AG08396 (cell line): ENCODE data around the gene CFAP61.
"Not testable (repeated sequence)": the region's sequence is repeated elsewhere in the genome, so short reads cannot be mapped to it uniquely, and the experiment has no call there.

Experiments used
- DNase-seq: peaks from one replicate; pipeline ENCODE4 v3.0.0; 2012; ENCODE audit warnings: low spot score, mixed read lengths

The CFAP61 gene, protein sequence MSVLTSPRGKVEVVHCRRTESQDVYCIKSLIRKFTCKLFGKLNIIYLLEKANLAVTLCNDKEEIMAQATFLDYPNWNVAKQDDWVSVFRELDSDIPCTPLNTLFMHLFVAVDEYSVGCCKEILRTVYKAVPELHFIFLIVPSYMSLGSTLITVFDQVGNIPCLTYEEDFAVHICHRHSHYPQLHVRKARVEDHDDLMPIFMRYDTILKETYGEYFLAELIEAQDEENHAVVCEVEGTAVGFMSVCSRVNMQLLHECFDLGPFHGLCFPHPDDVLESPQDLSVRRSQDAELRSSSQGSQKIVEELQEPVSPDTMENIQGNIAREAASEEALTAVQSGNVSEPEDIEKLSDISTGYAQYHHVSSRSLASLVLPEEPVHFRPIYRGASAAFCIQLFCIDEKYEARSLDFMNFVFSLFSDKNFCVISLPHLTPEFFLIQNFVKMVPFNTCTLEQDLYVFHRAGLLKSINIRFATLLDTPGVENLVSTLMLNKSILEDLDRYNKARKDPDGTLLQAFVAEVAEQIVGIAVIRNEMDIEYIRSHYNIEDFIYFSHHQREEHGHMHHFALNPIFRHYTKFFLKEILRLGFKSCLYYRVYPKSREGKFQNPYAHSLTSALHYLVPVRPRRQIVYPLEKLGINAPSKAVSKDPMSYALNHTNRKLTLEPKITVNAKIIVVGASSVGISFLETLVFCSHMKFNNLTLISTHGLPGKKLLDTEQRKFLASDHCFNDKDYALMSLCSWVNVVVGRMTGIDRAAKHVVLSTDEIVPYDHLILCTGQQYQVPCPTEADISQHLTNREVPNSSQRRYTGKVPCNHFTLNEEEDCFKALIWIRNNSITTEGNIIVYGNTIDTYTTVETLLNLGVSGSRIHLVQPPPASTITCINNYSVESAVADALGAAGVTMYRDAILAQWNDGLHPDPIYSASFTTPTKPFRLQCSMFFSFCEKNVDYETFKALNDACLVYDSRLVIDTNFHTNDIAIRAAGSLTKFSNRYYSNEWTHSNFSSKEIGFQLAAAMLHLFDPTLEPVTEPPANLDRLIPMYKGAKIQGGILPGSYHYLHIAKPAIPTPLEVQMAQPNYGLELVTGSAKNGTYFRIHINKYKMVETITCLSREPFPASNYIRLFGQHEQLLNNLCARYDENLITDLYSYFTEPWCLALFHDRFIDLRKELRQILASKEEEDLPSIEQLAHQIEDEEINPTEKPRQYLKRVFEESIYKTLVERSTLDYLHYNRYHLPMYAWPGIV

DNA sequence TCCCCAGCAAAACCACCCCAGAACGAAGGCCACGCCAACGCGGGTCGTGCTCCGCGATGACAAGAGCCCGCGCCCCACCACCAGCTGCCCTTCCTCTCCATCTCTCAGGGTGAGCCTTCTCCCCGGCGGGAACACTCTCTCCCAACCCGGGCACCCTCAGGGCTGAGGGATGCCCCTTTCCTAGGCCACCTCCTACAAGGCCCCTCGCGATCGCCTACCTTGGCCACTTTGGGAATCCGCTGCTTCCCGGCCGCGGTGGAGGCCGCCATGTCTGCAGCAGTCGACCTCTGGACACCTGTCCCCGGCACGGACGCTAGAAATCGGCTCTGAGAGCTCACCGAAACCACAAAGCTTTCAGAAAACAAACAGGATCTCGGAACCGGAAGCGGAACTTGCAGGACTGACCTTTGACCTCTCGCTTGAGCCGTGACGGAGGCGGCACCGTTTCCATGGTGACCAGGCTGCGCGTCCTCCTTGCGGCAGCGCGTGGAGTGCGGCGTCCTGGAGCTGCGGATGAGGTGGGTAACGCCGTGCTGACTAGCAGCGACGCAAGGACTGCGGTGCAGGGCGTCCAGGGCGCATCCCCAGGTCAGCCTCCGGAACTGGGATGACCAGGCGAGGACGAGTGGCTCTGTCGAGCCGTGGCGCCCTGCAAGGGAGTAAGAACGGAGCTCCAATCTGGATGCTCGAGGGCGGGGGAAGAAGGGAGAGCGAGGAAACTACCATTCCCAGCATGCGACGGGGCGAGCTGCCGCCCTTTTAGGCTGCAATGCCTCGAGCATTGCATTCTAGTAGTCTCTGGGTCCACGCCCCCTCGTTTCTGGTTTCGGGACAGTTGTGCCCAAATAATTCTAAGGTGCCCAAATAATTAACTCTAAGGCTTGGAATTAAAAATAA, at the start of gene CFAP61, which contains the start of gene CRNKL1:
TSS of gene CFAP61 (plus strand) at position 459 of the 897 bp plus-strand sequence. CDS start 4,122 bp downstream, outside the sequence.
TSS of gene CRNKL1 (minus strand) at position 393 of the 897 bp plus-strand sequence. CDS start at position 269, 124 bp downstream.
- DNase-seq, result peak; percentile 94

DNA sequence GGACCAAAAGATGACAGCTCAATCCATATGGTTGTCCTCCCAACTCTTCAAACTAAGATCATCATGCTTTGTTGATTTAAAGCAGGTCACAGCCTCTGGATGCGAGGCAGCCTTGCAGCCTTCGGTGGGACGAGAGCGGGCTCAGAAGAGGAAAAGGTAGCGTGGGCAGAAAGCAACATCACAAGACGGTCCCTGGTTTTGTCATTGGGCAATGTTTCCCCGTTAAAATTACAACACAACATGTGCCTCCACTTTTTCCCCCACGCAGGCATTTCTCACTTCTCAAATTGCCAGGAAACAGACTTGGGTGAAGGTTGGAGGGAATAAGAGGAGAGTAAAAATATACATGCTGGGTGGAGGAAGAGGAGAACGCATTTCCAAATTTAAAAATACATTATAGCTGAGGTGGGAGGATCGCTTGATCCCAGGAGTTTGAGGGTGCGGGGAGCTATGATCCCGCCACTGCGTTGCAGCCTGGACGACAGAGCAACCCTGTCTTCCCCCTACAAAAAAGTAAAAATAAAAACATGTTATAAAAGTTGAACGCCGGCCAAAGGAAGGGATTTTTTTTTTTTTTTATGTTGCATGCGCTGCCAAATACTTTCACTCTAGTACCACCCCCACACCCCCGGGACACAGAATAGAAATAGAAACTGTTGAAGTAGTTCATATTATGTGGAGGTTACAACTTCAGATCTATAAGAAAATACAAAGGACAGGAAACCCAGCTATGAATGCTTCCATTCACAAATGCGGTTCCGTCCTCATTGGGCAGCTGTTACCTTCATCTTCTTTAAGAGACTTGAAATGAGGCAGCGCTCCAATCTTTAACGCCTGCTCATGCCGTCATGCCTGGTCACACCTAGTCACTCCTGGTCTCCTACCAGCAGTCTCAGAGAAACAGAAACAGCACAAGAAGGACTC, 49.0 kb upstream of the CFAP61 start:
- no peak for DNase-seq

DNA sequence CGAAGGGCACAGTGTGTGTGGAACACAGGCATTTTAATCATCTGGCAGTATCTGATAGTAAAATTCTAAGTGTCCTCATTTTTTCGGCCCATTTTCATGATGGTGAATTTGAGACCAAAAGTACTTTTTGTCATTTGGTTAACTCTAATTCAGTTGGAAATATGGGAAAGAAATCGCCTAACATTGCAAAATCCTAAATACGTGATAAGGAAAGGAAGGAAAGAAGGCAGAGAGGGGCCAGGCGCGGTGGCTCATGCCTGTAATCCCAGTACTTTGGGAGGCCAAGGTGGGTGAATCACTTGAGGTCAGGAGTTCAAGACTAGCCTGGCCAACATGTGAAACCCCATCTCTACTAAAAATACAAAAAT, 48.4 kb upstream of the CFAP61 start:
- DNase-seq, result not testable (repeated sequence)

DNA sequence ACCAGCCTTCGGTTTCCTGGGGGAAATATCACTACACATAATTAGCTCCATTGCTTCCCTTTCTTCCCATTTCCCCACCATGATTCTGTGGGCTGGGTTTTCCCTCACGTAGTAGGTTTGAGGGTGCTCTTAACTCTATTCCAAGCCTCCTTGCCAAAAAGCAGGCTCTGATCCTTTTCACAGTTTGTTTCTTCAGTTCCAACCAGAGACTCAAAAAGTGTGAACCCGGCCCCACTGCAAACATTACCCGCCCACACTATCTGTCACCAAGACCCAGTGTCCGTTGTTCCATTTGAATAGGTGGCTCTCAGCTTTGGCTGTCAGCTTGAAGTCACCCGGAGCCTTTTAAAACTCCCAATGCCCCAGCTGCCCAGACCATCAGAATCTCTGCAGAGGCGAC, 47.0 kb upstream of the CFAP61 start:
- DNase-seq, result no peak

DNA sequence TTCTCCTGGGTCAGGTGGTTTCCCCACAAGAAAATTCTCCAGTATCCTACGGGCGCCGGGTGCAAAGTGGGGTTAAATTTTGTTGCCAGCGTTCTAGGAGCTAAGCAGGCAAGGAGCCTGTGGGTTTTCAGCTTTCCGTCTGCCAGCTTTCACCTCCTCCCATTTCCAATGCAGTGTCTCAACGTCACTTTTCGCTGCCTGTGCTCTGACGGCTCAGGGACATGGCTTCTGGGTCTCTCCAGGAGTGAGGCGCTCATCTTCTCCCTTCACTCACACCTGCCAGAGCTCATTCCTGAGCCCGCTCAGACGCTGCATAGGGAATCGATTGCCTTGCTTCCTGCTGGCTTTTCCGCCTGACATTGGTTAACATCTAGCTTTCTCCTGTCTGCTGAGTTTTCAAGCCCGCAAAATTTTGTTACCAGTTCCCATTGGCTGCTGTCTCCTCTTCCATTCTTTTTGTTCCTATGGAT, 42.5 kb upstream of the CFAP61 start:
- DNase-seq, result no peak

DNA sequence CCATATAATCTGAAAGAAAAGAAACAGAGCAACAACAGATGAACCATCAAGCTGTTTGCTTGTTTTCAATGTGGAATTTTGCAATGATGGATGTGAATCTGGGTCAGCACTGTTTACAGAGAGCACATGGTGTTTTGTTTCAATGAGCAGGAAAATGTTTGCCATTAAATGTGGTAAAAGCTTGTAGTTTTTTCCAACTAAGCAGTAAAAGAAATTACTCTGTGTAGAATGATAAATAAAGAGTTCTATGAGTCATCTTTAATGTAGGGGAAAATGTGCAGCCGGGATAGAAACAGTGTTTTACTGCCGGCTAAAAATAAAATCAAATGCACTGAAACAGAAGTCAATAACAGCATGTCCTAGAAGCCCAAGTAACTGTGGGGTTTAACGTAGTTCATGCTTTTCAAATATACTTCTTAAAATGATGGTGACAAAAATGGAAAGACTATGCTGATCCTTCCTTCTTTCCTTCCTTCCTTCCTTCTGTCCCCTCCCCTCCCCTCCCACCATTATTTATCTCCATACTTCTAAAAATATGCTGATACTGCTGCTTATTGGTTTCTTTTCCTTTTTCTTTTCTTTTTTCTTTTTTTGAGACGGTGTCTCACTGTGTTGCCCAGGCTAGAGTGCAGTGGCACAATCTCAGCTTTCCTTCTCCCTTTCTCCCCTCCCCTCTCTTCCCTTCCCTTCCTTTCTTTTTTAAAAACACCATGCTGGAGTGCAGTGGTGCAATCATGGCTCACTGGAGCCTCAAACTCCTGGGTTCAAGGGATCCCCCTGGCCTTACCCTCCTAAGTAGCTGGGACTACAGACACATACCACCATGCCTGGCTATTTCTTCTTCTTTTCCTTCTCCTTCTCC, 41.5 kb upstream of the CFAP61 start:
- DNase-seq, result peak; percentile 28

DNA sequence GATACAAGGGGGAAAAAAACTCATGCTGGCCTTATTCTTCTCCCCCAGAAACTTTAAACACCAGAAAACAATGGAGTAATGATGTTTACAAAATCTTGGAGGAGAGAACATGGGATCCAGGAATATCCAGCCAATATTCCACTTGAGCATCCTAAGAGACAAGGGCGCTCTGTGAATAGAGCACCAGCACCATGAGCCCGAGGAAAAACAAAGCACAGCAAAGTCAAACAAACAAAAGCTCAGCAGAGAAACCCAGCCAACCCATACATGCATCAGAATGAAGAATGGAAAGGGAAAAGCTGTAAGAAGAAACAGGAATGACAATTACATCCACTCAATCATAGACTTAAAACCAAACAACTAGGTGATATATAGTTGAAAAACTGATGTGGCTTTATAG, 39.8 kb upstream of the CFAP61 start:
- DNase-seq, result no peak

DNA sequence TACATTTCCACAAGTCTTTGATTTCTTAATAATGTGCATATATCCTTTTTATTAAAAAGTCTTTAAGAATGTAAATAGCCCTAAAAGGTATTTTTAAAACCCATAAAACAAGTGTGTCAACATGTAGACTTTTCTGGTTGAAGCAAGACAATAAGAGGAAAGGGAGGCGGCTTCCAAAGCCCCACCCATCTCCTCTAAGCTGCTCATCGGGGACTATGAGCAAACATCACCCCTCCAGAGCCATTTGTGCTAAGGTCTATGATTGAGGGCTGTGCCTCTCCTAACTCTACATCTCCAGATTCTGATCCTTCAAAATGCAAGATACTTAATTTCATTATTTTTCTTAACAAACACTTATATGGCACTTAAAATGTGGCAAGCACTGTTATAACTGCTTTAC, 37.7 kb upstream of the CFAP61 start:
- no peak for DNase-seq

DNA sequence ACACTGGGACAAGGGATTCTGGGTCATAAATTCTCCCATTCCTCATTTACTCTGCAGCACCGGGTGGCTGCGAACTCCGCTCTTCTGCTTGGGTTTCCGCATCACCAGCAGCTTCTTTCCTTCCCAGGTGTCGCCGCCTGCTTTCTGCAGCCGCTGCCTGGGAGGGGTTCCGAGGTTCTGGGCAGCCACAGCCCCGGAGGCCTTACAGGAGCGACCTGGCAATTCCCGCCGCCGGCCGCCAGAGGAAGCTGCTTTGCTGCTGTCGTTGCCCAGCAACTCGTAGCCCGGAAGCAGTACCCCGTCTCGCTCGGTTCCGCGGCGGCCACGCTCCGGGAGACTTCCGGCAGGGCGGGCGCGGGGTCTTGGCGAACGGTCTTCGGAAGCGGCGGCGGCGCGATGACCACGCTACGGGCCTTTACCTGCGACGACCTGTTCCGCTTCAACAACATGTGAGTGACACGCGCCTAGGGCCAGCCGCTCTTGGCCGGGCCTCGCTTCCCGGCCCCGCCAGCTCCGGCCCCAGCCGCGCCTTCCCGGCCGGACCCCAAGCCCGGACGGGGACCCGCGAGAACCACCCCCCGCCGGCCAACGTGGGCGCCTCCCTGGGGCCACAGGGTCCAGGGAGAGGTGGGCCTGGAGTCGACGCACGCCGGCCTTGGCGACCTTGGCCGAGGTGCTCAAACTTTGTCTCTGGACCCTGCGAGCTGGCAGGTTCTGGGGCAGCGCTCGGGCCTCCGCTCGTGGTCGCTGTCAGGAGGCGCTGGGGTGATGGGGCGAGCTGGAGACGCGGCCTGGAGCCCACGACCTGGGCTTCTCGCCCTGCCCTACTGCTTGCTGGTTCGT, 35.1 kb upstream of the CFAP61 start, which contains the start of gene NAA20:
TSS of gene NAA20 (plus strand) at position 362 of the 843 bp plus-strand sequence. CDS start at position 397, 35 bp downstream.
- DNase-seq, result peak; percentile 96

DNA sequence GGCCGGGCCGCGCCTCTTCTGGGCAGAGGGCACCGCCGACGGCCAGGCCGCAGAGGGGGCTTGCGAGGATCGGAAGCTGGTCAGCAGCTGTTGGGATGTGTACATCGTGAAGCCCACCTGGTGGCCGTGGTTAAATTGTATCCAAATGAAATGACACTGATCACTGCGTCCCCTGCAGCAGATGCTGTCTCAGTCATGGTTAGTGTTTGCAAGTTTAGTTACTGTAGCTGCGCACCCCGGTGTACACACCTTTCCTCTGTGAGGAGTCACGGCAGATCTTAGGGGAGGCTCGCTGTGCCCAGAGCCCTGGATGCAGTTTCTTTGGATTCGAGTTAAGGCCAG, 34.5 kb upstream of the CFAP61 start:
- no peak for DNase-seq

DNA sequence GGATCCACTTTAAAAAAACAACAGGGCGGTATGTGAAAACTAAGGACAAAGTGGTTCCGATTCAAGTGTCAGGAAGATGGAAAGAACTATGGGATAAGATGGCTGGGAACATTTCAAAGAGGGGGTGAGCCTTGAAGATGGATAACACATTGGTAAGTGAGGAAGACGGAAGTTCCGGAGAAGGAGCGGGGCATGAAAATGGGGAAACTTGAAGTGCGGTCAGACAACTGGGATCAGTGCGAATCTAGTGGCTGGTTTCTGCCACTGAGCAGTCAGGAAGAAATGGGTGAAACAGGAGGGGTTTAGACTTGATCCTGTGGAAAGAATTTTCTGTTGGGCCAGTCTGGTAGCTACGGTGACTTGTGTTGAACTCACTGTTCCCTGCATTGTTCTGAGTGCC, 34.0 kb upstream of the CFAP61 start:
- no peak for DNase-seq

DNA sequence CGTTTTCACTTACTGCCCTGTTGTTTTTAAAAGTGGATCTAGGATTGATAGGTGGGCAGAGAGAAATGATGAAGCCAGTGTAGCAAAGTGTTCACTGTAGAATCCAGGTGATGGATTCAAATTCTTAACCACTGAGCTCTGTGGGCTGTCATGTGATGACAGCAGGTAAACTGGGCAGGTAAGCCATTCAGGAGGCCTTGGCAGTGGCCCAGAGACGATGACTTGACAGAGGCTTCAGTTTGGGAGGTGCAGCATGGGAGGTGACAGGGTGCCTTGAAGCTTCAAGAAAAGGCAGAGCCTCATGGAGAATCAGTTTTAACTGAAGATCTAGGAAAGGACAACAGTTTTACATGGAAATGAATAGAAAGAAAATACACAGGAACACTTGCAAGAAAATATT, 33.2 kb upstream of the CFAP61 start:
- no peak for DNase-seq

DNA sequence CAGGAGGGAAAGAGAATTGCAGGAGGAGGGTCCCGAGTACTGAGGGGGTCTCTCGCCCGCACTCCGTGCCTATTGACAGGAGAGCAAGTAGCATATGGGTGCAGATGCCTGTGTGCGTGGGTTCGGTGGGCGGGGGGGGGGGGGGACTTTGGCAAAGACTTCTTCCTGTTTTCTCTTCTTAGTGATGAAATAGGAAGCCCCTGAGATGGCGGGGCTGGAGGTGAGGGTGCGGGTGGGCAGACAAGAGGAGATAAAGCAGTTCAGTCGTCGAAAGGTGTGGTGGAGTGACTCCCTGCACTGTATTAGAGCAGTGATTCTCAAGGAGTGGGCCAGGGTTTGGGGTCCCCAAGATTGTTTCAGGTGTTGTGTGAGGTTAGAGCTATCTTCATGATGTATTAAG, 31.4 kb upstream of the CFAP61 start:
- DNase-seq, result no peak

DNA sequence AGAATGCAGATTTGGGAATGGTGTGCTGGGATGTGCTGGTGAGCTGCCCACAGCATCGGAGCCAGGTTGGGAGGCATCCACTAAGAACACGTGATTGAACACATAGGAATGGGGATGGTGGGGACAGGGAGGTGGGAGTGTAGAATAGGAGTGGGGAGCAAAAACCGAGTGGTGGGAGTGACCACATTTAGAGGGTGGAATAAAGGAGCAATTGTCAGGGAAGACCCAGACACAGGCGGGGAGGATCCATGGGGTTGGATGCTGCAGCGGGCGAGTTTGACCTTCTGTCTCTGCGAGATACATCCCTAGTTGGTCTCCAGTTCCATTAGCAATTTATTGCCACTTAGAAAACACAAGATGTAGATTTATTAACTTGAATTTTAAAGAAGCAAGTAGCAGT, 30.5 kb upstream of the CFAP61 start:
- DNase-seq, result no peak

DNA sequence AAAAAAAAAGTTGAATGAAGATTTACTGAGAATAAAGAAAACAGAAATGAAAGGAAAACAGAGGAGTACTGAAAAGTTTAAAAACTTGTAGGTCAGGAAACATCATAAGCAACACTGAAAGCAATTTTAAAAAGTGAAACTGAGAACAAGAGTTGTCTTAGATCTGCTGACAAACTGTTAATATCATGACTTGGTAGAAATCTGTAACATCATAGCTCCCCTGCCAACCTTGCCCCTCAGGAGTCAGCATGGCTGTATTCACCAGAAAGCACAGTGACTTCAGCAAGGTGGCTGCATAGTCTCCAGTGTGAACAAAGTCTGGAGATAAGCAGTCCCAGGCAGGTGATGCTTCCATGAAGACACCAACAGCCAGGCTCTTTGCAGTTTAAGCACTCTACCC, 29.8 kb upstream of the CFAP61 start:
- no peak for DNase-seq

DNA sequence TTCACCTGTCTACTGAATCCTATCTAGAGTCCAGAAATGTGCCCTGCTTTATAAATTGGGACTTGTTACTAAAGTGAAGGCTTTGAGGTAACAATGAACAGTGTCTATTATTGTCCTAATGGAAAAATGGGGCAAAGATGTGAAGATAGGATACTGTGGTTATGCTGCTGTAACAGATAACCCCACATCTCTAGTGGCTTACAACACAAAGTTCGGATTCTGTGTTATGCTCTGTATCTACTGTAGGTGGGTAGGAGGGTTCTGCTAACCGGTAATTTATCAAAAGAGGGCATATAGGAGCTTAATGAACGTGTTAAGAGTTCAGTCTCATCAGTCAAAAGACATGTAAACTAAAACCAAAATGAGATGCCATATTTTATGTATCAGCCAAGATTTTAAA, 28.9 kb upstream of the CFAP61 start:
- no peak for DNase-seq

DNA sequence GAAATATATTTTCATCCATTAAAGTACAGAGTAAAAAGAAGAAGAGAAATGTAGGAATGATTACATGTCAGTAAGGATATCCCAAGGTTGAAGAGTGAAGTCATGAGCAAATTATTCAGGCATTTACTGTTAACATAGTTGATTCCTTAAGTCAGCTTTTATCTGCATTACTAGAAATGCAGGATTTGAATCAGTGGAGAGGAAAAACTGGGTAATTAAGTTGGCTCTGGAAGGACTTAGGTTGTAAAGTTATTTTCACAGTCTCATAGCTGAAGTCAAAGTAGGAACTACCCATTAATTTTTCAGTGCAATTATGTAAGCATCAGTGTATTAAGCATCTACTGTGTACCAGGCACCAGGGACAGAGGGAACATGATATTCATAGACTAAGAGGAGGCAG, 27.4 kb upstream of the CFAP61 start:
- peak; percentile 29 for DNase-seq

DNA sequence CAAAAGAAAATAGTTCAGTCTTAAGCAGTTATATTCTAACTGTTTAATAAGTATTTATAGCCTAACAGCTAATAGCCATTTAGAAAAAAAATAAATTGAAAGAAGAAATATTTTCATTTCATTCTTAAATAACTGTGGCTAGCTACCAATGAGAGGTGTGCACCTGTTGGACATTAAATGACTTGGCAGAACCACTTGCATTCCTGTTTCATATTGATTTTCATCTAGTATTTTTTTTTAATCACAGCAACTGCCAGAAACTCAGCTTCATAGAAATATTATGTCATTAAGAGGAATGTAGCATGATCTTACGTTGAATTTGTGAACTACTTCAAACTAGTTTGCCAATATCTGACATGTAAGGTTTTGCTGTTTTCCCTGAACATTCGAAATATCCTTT, 25.0 kb upstream of the CFAP61 start:
- DNase-seq, result no peak
